ENCODE results near the gene ADPRH.

DNA sequence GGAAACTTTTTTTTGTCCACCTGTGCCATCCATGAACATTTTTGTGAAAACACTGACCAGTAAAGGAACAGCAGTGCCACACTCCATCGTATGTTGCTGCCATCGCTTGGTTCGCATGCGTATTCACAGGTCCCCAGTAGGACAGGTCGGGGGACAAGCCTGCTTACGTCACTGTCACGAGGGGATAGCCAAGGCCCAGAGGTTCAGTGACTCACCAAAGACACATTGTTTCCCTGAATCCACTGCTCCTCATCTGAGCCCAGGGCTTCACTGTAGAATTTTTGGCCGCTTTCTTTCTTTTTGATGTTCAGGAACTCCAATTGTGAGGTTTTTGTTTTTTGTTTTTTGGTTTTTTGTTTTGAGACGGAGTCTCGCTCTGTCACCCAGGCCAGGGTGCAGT is 5.9 kb downstream of the ADPRH start:
- TF ChIP-seq GATA2 (IDR thresholded peaks at IDR 0.05; ENCODE audit: low read depth, low read length) = no peak
- TF ChIP-seq GATA3 (IDR thresholded peaks at IDR 0.05; ENCODE audit: low read depth, low read length) = no peak

Data from SH-SY5Y (cell line).